ENCODE measurements around the gene APOL6. TPM values are rescaled to one million over a fixed set of nuclear protein-coding genes. Genes with fewer than 3 reads are reported as not detected.

Gene APOL6
- polyA plus RNA-seq, 2 of the 4 experiments (the other 2 are of a cell fraction): 1.3 to 2.7 TPM

DNA sequence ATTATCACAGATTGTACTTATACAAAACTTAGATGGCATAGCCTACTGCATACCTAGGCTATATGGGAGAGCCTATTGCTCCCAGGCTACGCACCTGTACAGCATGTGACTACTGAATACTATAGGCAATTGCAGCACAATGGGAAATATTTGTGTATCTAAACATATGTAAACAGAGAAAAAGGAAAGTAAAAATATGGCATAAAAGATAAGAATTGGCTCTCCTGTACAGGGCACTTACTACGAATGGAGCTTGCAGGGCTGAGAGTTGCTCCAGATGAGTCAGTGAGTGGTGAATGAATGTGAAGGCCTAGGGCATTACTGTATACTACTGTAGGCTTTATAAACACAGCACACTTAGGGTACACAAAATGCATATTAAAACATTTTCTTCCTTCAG is 13.2 kb downstream of the APOL6 start:
- ChIA-PET POLR2A (no interaction called here), CTCF (no interaction called here)
- TF ChIP-seq ZNF302 (CRISPR knock-in tag; IDR thresholded peaks at IDR 0.05) (no peak), HOXA7 (CRISPR knock-in tag; IDR thresholded peaks at IDR 0.05) (no peak), RARB (CRISPR knock-in tag; IDR thresholded peaks at IDR 0.05) (no peak)
- TF ChIP-seq, protein P1, sequence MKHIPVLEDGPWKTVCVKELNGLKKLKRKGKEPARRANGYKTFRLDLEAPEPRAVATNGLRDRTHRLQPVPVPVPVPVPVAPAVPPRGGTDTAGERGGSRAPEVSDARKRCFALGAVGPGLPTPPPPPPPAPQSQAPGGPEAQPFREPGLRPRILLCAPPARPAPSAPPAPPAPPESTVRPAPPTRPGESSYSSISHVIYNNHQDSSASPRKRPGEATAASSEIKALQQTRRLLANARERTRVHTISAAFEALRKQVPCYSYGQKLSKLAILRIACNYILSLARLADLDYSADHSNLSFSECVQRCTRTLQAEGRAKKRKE (CRISPR knock-in tag; IDR thresholded peaks at IDR 0.05; ENCODE audit: low read depth): no peak
- ATAC-seq: no peak
- DNase-seq (ENCODE audit: low read depth in 1 of 2, low spot score in 1 of 2): no peak
- 85% methylated on average over 2 of the region's 2 CpGs for WGBS (ENCODE audit: missing lambda C conversion rate)
- no peak overlapping the region for H3K4me2 ChIP-seq
- H3K4me1 ChIP-seq: no peaks in the 10 kb centered on the region
- no peak for FAIRE-seq
- no peak overlapping the region for H3K4me3 ChIP-seq
- H3K27ac ChIP-seq: no peak overlapping the region
- peaks cover 5% of the 10 kb centered on the region; the same call in 2 of the 3 replicates for H3K9me3 ChIP-seq

GRCh38 chr22:35662914-35663313 is 14.7 kb downstream of the APOL6 start:
- Histone ChIP-seq H3K4me2 (no peak overlapping the region), H3K9me3 (peaks cover 5% of the 10 kb centered on the region; the same call in 2 of the 3 replicates), H3K27ac (no peak overlapping the region), H3K4me3 (no peak overlapping the region), H3K4me1 (no peaks in the 10 kb centered on the region)
- ChIA-PET POLR2A (no interaction called here), CTCF (interaction anchor here (0.9 to 1.6 kb wide), 2 partner anchors 15 to 22 kb away, joined by 5 to 6 read pairs; no protein-coding TSS in a partner anchor)
- no peak for ATAC-seq
- TF ChIP-seq ZFP36 (IDR thresholded peaks at IDR 0.05; ENCODE audit: borderline replicate concordance, partially characterized antibody) (no peak), E2F6 (IDR thresholded peaks at IDR 0.05; ENCODE audit: borderline replicate concordance, low read depth) (no peak), CBX8 (IDR thresholded peaks at IDR 0.05) (no peak), KDM1A (IDR thresholded peaks at IDR 0.05; ENCODE audit: low read depth) (no peak), ZNF302 (CRISPR knock-in tag; IDR thresholded peaks at IDR 0.05) (no peak)
- TF ChIP-seq, protein P2, sequence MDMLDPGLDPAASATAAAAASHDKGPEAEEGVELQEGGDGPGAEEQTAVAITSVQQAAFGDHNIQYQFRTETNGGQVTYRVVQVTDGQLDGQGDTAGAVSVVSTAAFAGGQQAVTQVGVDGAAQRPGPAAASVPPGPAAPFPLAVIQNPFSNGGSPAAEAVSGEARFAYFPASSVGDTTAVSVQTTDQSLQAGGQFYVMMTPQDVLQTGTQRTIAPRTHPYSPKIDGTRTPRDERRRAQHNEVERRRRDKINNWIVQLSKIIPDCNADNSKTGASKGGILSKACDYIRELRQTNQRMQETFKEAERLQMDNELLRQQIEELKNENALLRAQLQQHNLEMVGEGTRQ (IDR thresholded peaks at IDR 0.05): no peak
- no peak for FAIRE-seq
- DNase-seq (ENCODE audit: low read depth in 1 of 2, low spot score in 1 of 2): no peak
- WGBS (ENCODE audit: missing lambda C conversion rate): 92% methylated on average over 2 of the region's 2 CpGs

DNA sequence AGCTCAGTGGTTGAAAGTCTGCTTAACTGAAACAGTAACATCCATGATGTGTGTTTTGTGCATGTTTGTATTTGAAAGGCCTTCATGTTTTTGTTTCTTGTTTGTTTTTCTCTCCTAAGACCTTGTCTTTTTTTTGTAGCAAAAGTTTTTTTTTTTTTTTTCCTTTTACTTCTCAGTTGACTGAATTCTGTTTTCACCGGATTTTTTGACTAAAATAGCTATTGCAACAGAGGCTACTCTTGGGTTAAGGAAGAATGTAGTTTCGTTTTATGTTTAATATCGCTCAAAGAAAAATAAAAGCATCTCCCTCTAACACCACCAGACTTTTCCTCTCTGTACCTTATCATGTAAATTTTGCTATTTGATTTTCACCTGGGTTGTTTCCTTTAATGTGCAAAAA is 15.1 kb downstream of the APOL6 start:
- H3K27ac ChIP-seq: no peak overlapping the region
- ChIA-PET POLR2A (interaction anchor here (0.6 kb wide), 1 partner anchor 151 kb away, joined by 7 read pairs; no protein-coding TSS in a partner anchor), CTCF (interaction anchor here (0.7 to 1.6 kb wide), 2 partner anchors 14 to 1439 kb away, joined by 3 to 6 read pairs; no protein-coding TSS in a partner anchor)
- H3K9me3 ChIP-seq: peaks cover 5% of the 10 kb centered on the region; the same call in 2 of the 3 replicates
- no peaks in the 10 kb centered on the region for H3K4me1 ChIP-seq
- no peak overlapping the region for H3K4me2 ChIP-seq
- TF ChIP-seq, protein P3, sequence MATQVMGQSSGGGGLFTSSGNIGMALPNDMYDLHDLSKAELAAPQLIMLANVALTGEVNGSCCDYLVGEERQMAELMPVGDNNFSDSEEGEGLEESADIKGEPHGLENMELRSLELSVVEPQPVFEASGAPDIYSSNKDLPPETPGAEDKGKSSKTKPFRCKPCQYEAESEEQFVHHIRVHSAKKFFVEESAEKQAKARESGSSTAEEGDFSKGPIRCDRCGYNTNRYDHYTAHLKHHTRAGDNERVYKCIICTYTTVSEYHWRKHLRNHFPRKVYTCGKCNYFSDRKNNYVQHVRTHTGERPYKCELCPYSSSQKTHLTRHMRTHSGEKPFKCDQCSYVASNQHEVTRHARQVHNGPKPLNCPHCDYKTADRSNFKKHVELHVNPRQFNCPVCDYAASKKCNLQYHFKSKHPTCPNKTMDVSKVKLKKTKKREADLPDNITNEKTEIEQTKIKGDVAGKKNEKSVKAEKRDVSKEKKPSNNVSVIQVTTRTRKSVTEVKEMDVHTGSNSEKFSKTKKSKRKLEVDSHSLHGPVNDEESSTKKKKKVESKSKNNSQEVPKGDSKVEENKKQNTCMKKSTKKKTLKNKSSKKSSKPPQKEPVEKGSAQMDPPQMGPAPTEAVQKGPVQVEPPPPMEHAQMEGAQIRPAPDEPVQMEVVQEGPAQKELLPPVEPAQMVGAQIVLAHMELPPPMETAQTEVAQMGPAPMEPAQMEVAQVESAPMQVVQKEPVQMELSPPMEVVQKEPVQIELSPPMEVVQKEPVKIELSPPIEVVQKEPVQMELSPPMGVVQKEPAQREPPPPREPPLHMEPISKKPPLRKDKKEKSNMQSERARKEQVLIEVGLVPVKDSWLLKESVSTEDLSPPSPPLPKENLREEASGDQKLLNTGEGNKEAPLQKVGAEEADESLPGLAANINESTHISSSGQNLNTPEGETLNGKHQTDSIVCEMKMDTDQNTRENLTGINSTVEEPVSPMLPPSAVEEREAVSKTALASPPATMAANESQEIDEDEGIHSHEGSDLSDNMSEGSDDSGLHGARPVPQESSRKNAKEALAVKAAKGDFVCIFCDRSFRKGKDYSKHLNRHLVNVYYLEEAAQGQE (IDR thresholded peaks at IDR 0.05): no peak
- TF ChIP-seq NFE2L2 (conservative IDR thresholded peaks at IDR 0.05; ENCODE audit: low read length) (no peak), CBX8 (IDR thresholded peaks at IDR 0.05) (no peak), SMC3 (IDR thresholded peaks at IDR 0.05) (no peak), TFCP2L1 (CRISPR knock-in tag; IDR thresholded peaks at IDR 0.05) (no peak), PBX3 (IDR thresholded peaks at IDR 0.05) (no peak), POLR2A (IDR thresholded peaks at IDR 0.05; ENCODE audit: low read length) (no peak), CHD2 (IDR thresholded peaks at IDR 0.05; ENCODE audit: low read length, partially characterized antibody) (no peak)
- DNase-seq (ENCODE audit: low read depth in 1 of 2, low spot score in 1 of 2) (no peak), FAIRE-seq (no peak), ATAC-seq (no peak)
- 74% methylated on average over 3 of the region's 3 CpGs for WGBS (ENCODE audit: missing lambda C conversion rate)
- H3K4me3 ChIP-seq: no peak overlapping the region
